Spleen (tissue), 7 donors: ENCODE data around the gene HLA-DRB5.

Source experiments
- POLR2AphosphoS5 ChIP-seq, 3 donors: sonication (generic); formaldehyde crosslinking; IDR thresholded peaks; one replicate each; pipeline ENCODE4 v1.5.1; 2017; ENCODE audit warnings: antibody characterized with exemption in 3 of 3
- TF ChIP-seq, protein P1 (sequence below), 11 experiments: fragments of 200-600 bp in 7 of 11; fragments of 450-650 bp in 4 of 11; sonication (generic) in 4 of 11; IDR thresholded peaks in 8 of 11; conservative IDR thresholded peaks in 3 of 11; 1 replicate in 7 of 11; 2 replicates in 4 of 11; pipeline versions ENCODE4 v1.4.0 to v1.8.0; 2016 to 2021; ENCODE audit warnings: antibody characterized with exemption in 11 of 11, inconsistent platforms in 4 of 11, mild to moderate bottlenecking in 1 of 11
- donor health status: DM: no; HTN: no; CAD: no; lungs with moderate emphysema.
- donor health status: DM: no; HTN: no; CAD: no.
- donor health status: DM: no; HTN: no; CAD: no.

DNA sequence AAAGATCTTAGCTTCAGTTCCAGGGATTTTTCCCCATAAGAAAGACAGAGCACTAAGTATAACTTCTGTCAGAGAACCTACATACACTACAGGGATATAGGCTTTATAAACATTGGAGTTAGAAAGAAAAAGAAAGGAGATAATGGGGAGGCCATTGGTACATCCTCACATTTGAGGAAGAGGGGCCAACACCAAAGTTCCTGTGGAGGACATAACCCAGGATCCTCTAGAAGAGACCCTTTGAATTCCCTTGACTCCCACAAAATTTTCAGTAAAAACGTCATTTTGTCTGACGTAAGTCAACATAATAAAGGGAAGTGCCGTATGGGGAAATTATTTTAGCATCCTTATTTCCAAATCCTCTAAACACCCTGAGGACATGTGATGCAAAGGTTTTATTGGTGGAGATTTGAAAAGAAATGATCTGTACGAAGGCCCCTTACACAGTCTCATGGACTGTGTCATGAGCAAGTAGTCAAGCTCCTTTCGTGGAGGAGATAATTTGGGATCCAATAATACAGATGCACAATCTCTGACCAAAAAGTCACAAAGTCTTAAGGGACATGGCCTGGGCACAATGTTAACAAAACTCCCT lies 57.2 kb downstream of the HLA-DRB5 start:
- no peak for TF ChIP-seq POLR2AphosphoS5 (IDR thresholded peaks at IDR 0.05)
- TF ChIP-seq, protein P1, sequence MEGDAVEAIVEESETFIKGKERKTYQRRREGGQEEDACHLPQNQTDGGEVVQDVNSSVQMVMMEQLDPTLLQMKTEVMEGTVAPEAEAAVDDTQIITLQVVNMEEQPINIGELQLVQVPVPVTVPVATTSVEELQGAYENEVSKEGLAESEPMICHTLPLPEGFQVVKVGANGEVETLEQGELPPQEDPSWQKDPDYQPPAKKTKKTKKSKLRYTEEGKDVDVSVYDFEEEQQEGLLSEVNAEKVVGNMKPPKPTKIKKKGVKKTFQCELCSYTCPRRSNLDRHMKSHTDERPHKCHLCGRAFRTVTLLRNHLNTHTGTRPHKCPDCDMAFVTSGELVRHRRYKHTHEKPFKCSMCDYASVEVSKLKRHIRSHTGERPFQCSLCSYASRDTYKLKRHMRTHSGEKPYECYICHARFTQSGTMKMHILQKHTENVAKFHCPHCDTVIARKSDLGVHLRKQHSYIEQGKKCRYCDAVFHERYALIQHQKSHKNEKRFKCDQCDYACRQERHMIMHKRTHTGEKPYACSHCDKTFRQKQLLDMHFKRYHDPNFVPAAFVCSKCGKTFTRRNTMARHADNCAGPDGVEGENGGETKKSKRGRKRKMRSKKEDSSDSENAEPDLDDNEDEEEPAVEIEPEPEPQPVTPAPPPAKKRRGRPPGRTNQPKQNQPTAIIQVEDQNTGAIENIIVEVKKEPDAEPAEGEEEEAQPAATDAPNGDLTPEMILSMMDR (IDR thresholded peaks at IDR 0.05 in 8 of 11, conservative IDR thresholded peaks at IDR 0.05 in 3 of 11): no peak
